ENCODE measurements around the gene LOX. TPM values are rescaled to one million over a fixed set of nuclear protein-coding genes. Genes with fewer than 3 reads are reported as not detected.

Gene LOX
- total RNA-seq, 6 experiments from 2014 or later = 0.97 to 11.8 (median 2.2) TPM

DNA sequence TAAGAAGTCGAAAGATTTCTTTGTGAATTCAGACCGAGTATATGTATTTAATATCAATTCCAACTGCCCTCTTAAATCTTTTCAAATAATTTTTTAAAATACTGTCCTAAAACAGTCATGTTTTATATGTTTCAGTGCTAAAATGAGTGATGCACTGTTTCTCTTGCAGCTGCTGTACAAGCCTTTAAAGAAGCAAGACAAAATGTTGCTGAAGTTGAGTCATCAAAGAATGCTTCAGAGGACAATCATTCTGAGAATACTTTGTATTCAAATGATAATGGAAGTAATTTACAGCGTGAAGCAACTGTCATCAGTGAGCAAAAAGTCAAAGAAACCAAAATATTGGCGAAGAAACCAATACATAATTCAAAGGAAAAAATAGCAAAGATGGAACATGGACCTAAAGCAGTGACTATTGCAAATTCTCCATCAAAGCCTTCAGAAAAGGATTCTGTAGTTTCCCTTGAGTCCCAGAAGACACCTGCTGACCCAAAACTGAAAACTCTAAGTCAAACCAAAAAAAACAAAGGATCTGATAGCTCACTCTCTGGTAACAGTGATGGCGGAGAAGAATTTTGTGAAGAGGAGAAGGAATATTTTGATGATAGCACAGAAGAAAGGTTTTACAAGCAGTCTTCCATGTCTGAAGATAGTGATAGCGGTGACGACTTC, 58.0 kb downstream of the LOX start:
- Histone ChIP-seq H3K4me1 (no peaks in the 10 kb centered on the region), H3K4me3 (no peak overlapping the region), H3K27ac (no peak overlapping the region), H3K27me3 (no peaks in the 10 kb centered on the region), H3K36me3 (peaks cover 0 to 11% (median 2%) of the 10 kb centered on the region in 4 donors), H3K9me3 (no peaks in the 10 kb centered on the region)
- no peak for TF ChIP-seq POLR2A (IDR thresholded peaks at IDR 0.05)
- TF ChIP-seq, protein P1, sequence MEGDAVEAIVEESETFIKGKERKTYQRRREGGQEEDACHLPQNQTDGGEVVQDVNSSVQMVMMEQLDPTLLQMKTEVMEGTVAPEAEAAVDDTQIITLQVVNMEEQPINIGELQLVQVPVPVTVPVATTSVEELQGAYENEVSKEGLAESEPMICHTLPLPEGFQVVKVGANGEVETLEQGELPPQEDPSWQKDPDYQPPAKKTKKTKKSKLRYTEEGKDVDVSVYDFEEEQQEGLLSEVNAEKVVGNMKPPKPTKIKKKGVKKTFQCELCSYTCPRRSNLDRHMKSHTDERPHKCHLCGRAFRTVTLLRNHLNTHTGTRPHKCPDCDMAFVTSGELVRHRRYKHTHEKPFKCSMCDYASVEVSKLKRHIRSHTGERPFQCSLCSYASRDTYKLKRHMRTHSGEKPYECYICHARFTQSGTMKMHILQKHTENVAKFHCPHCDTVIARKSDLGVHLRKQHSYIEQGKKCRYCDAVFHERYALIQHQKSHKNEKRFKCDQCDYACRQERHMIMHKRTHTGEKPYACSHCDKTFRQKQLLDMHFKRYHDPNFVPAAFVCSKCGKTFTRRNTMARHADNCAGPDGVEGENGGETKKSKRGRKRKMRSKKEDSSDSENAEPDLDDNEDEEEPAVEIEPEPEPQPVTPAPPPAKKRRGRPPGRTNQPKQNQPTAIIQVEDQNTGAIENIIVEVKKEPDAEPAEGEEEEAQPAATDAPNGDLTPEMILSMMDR (IDR thresholded peaks at IDR 0.05) = no peak
- ATAC-seq (no peak), DNase-seq (no peak)
- intact Hi-C loops (cut with DNase I) = no loop called here
- 82% methylated on average over 7 of the region's 7 CpGs for WGBS (ENCODE audit: insufficient coverage, low coverage, low lambda C conversion rate, missing lambda C conversion rate)

- H3K27ac ChIP-seq = no peak overlapping the region
- no peak for DNase-seq
- intact Hi-C loops (cut with DNase I) = no loop called here
- no peaks in the 10 kb centered on the region for H3K36me3 ChIP-seq
- TF ChIP-seq POLR2A (IDR thresholded peaks at IDR 0.05) = no peak
- TF ChIP-seq, protein P1 (IDR thresholded peaks at IDR 0.05) = no peak
- ATAC-seq = no peak
- H3K9me3 ChIP-seq = no peaks in the 10 kb centered on the region
- H3K4me1 ChIP-seq = no peaks in the 10 kb centered on the region
- H3K4me3 ChIP-seq = no peak overlapping the region
- 87% methylated on average over 5 of the region's 5 CpGs for WGBS (ENCODE audit: insufficient coverage, low coverage, low lambda C conversion rate, missing lambda C conversion rate)
- no peaks in the 10 kb centered on the region for H3K27me3 ChIP-seq
Observed at GRCh38 chr5:122015471-122015870, 62.6 kb downstream of the LOX start.

GRCh38 chr5:122014236-122014935, 63.7 kb downstream of the LOX start:
- TF ChIP-seq POLR2A (IDR thresholded peaks at IDR 0.05) = no peak
- TF ChIP-seq, protein P1 (IDR thresholded peaks at IDR 0.05) = no peak
- Histone ChIP-seq H3K4me3 (no peak overlapping the region), H3K36me3 (no peaks in the 10 kb centered on the region), H3K4me1 (no peaks in the 10 kb centered on the region), H3K27me3 (no peaks in the 10 kb centered on the region), H3K9me3 (no peaks in the 10 kb centered on the region), H3K27ac (no peak overlapping the region)
- WGBS (ENCODE audit: insufficient coverage, low coverage, low lambda C conversion rate, missing lambda C conversion rate) = 65% methylated on average over 6 of the region's 6 CpGs
- DNase-seq = no peak
- intact Hi-C loops (cut with DNase I) = no loop called here
- no peak for ATAC-seq

Other genes starting within 250 kb of the LOX start
- not detected for gene FTMT, start 226.4 kb downstream of the LOX start, total RNA-seq
- gene SRFBP1, start 116.3 kb downstream of the LOX start, total RNA-seq = 1 to 10 TPM; 3.2 to 9.5 (median 6.1) TPM
- gene ZNF474, start 51.3 kb upstream of the LOX start, total RNA-seq = under 1 TPM in 1 of 6 experiments, not detected in 5; 0.12 TPM
- gene SNCAIP, start 234.0 kb upstream of the LOX start, total RNA-seq = under 1 TPM in 5 of 6 experiments, not detected in 1; 0.19 to 0.65 (median 0.32) TPM